ENCODE measurements around the gene PSKH1.
A peak's percentile ranks its signal among the peaks of the same experiment; 100 is the strongest.

The PSKH1 gene

GRCh38 chr16:67927131-67927941, 34.3 kb downstream of the PSKH1 start:
- no peak overlapping the region for H3K23ac ChIP-seq (ENCODE audit: low read length in 2 of 2)
- no peak overlapping the region for H4K8ac ChIP-seq (ENCODE audit: low read length)
- H2BK5ac ChIP-seq (ENCODE audit: low read depth, low read length, poor library complexity, severe bottlenecking), result no peak overlapping the region
- H2BK15ac ChIP-seq (ENCODE audit: low read depth, poor library complexity, severe bottlenecking), result no peak overlapping the region
- H3K4me3 ChIP-seq (ENCODE audit: insufficient read depth in 1 of 2, low read depth in 1 of 2, low read length in 2 of 2), result no peak overlapping the region
- no peak overlapping the region for H2BK12ac ChIP-seq (ENCODE audit: low read length in 2 of 2)
- H3K27ac ChIP-seq (ENCODE audit: low read length, poor library complexity, severe bottlenecking), result no peak overlapping the region
- no peak overlapping the region for H3K18ac ChIP-seq (ENCODE audit: low read depth in 1 of 2, low read length in 2 of 2)
- 94% methylated on average over 22 of the region's 22 CpGs for WGBS
- peaks cover 47 to 74% of the 10 kb centered on the region in 2 experiments for H3K36me3 ChIP-seq (ENCODE audit: control insufficient read depth in 1 of 2, insufficient read depth in 2 of 2, low read depth in 1 of 2, low read length in 2 of 2)
- H2AK5ac ChIP-seq (ENCODE audit: low read length, severe bottlenecking), result no peak overlapping the region
- H3K14ac ChIP-seq (ENCODE audit: low read length in 2 of 2), result no peak overlapping the region
- no peak for DNase-seq
- no peak overlapping the region for H2BK120ac ChIP-seq (ENCODE audit: low read depth, low read length)
- no peak overlapping the region for H3K4me2 ChIP-seq (ENCODE audit: low read length, poor library complexity, severe bottlenecking)
- peaks cover 43% of the 10 kb centered on the region for H3K79me1 ChIP-seq (replicated peaks; ENCODE audit: low read length, poor library complexity, severe bottlenecking)
- no peak overlapping the region for H2AFZ ChIP-seq (ENCODE audit: low read depth, low read length)
- H3K9ac ChIP-seq (ENCODE audit: low read length), result no peak overlapping the region
- H3K4me1 ChIP-seq (ENCODE audit: control insufficient read depth, insufficient read depth, low read depth, low read length), result peaks cover 13% of the 10 kb centered on the region
- no peaks in the 10 kb centered on the region for H3K9me3 ChIP-seq (ENCODE audit: control insufficient read depth, low read length)
- H3K27me3 ChIP-seq (ENCODE audit: control insufficient read depth in 1 of 2, insufficient read depth in 1 of 2, low read length in 2 of 2), result no peaks in the 10 kb centered on the region
- no peak overlapping the region for H3K4ac ChIP-seq (ENCODE audit: low read depth in 1 of 2, low read length in 2 of 2)
- H4K91ac ChIP-seq (ENCODE audit: low read length), result no peak overlapping the region

GRCh38 chr16:67928147-67928546, 35.1 kb downstream of the PSKH1 start:
- Histone ChIP-seq H3K14ac (ENCODE audit: low read length in 2 of 2) (no peak overlapping the region), H3K4ac (ENCODE audit: low read depth in 1 of 2, low read length in 2 of 2) (no peak overlapping the region), H2AFZ (ENCODE audit: low read depth, low read length) (no peak overlapping the region), H3K4me1 (ENCODE audit: control insufficient read depth, insufficient read depth, low read depth, low read length) (peaks cover 13% of the 10 kb centered on the region), H2AK5ac (ENCODE audit: low read length, severe bottlenecking) (no peak overlapping the region), H2BK15ac (ENCODE audit: low read depth, poor library complexity, severe bottlenecking) (no peak overlapping the region), H3K4me2 (ENCODE audit: low read length, poor library complexity, severe bottlenecking) (no peak overlapping the region), H2BK5ac (ENCODE audit: low read depth, low read length, poor library complexity, severe bottlenecking) (no peak overlapping the region), H3K79me1 (replicated peaks; ENCODE audit: low read length, poor library complexity, severe bottlenecking) (peaks cover 38% of the 10 kb centered on the region), H3K27me3 (ENCODE audit: control insufficient read depth in 1 of 2, insufficient read depth in 1 of 2, low read length in 2 of 2) (no peaks in the 10 kb centered on the region), H4K8ac (ENCODE audit: low read length) (no peak overlapping the region), H3K27ac (ENCODE audit: low read length, poor library complexity, severe bottlenecking) (no peak overlapping the region), H3K23ac (ENCODE audit: low read length in 2 of 2) (no peak overlapping the region), H4K91ac (ENCODE audit: low read length) (no peak overlapping the region), H2BK120ac (ENCODE audit: low read depth, low read length) (no peak overlapping the region), H3K36me3 (ENCODE audit: control insufficient read depth in 1 of 2, insufficient read depth in 2 of 2, low read depth in 1 of 2, low read length in 2 of 2) (peaks cover 49 to 71% of the 10 kb centered on the region in 2 experiments), H3K18ac (ENCODE audit: low read depth in 1 of 2, low read length in 2 of 2) (no peak overlapping the region), H3K9me3 (ENCODE audit: control insufficient read depth, low read length) (no peaks in the 10 kb centered on the region), H3K4me3 (ENCODE audit: insufficient read depth in 1 of 2, low read depth in 1 of 2, low read length in 2 of 2) (no peak overlapping the region), H3K9ac (ENCODE audit: low read length) (no peak overlapping the region), H2BK12ac (ENCODE audit: low read length in 2 of 2) (no peak overlapping the region)
- 83% methylated on average over 6 of the region's 7 CpGs for WGBS
- DNase-seq, result no peak

GRCh38 chr16:67928561-67929364, 35.7 kb downstream of the PSKH1 start:
- no peak overlapping the region for H3K9ac ChIP-seq (ENCODE audit: low read length)
- 47% methylated on average over 15 of the region's 16 CpGs for WGBS
- H2BK12ac ChIP-seq (ENCODE audit: low read length in 2 of 2), result peak overlapping the region in 1 of 2 experiments; percentile 11
- H4K91ac ChIP-seq (ENCODE audit: low read length), result no peak overlapping the region
- H3K14ac ChIP-seq (ENCODE audit: low read length in 2 of 2), result no peak overlapping the region
- peak; percentile 65 for DNase-seq
- H2AFZ ChIP-seq (ENCODE audit: low read depth, low read length), result no peak overlapping the region
- H3K4me3 ChIP-seq (ENCODE audit: insufficient read depth in 1 of 2, low read depth in 1 of 2, low read length in 2 of 2), result no peak overlapping the region
- peaks cover 37% of the 10 kb centered on the region for H3K79me1 ChIP-seq (replicated peaks; ENCODE audit: low read length, poor library complexity, severe bottlenecking)
- peaks cover 51 to 68% of the 10 kb centered on the region in 2 experiments for H3K36me3 ChIP-seq (ENCODE audit: control insufficient read depth in 1 of 2, insufficient read depth in 2 of 2, low read depth in 1 of 2, low read length in 2 of 2)
- no peak overlapping the region for H3K4me2 ChIP-seq (ENCODE audit: low read length, poor library complexity, severe bottlenecking)
- H4K8ac ChIP-seq (ENCODE audit: low read length), result peak overlapping the region; percentile 56
- H2BK5ac ChIP-seq (ENCODE audit: low read depth, low read length, poor library complexity, severe bottlenecking), result no peak overlapping the region
- no peak overlapping the region for H2BK120ac ChIP-seq (ENCODE audit: low read depth, low read length)
- no peak overlapping the region for H2BK15ac ChIP-seq (ENCODE audit: low read depth, poor library complexity, severe bottlenecking)
- H2AK5ac ChIP-seq (ENCODE audit: low read length, severe bottlenecking), result no peak overlapping the region
- peaks cover 15% of the 10 kb centered on the region for H3K4me1 ChIP-seq (ENCODE audit: control insufficient read depth, insufficient read depth, low read depth, low read length)
- no peak overlapping the region for H3K23ac ChIP-seq (ENCODE audit: low read length in 2 of 2)
- no peaks in the 10 kb centered on the region for H3K27me3 ChIP-seq (ENCODE audit: control insufficient read depth in 1 of 2, insufficient read depth in 1 of 2, low read length in 2 of 2)
- no peak overlapping the region for H3K27ac ChIP-seq (ENCODE audit: low read length, poor library complexity, severe bottlenecking)
- H3K18ac ChIP-seq (ENCODE audit: low read depth in 1 of 2, low read length in 2 of 2), result no peak overlapping the region
- no peak overlapping the region for H3K4ac ChIP-seq (ENCODE audit: low read depth in 1 of 2, low read length in 2 of 2)
- no peaks in the 10 kb centered on the region for H3K9me3 ChIP-seq (ENCODE audit: control insufficient read depth, low read length)

GRCh38 chr16:67930191-67930590, 37.1 kb downstream of the PSKH1 start:
- Histone ChIP-seq H3K27ac (ENCODE audit: low read length, poor library complexity, severe bottlenecking) (no peak overlapping the region), H2BK120ac (ENCODE audit: low read depth, low read length) (no peak overlapping the region), H3K14ac (ENCODE audit: low read length in 2 of 2) (no peak overlapping the region), H4K8ac (ENCODE audit: low read length) (no peak overlapping the region), H3K4me1 (ENCODE audit: control insufficient read depth, insufficient read depth, low read depth, low read length) (peaks cover 26% of the 10 kb centered on the region), H2AK5ac (ENCODE audit: low read length, severe bottlenecking) (no peak overlapping the region), H3K27me3 (ENCODE audit: control insufficient read depth in 1 of 2, insufficient read depth in 1 of 2, low read length in 2 of 2) (no peaks in the 10 kb centered on the region), H3K79me1 (replicated peaks; ENCODE audit: low read length, poor library complexity, severe bottlenecking) (peaks cover 39% of the 10 kb centered on the region), H2BK15ac (ENCODE audit: low read depth, poor library complexity, severe bottlenecking) (no peak overlapping the region), H4K91ac (ENCODE audit: low read length) (no peak overlapping the region), H2BK12ac (ENCODE audit: low read length in 2 of 2) (no peak overlapping the region), H3K23ac (ENCODE audit: low read length in 2 of 2) (no peak overlapping the region), H3K4ac (ENCODE audit: low read depth in 1 of 2, low read length in 2 of 2) (no peak overlapping the region), H3K4me3 (ENCODE audit: insufficient read depth in 1 of 2, low read depth in 1 of 2, low read length in 2 of 2) (no peak overlapping the region), H2BK5ac (ENCODE audit: low read depth, low read length, poor library complexity, severe bottlenecking) (no peak overlapping the region), H2AFZ (ENCODE audit: low read depth, low read length) (no peak overlapping the region), H3K18ac (ENCODE audit: low read depth in 1 of 2, low read length in 2 of 2) (no peak overlapping the region), H3K9me3 (ENCODE audit: control insufficient read depth, low read length) (no peaks in the 10 kb centered on the region), H3K36me3 (ENCODE audit: control insufficient read depth in 1 of 2, insufficient read depth in 2 of 2, low read depth in 1 of 2, low read length in 2 of 2) (peaks cover 59 to 69% of the 10 kb centered on the region in 2 experiments), H3K4me2 (ENCODE audit: low read length, poor library complexity, severe bottlenecking) (no peak overlapping the region), H3K9ac (ENCODE audit: low read length) (no peak overlapping the region)
- WGBS, result 93% methylated on average over 14 of the region's 14 CpGs
- DNase-seq, result no peak
